Measurements from ENCODE around the gene PLVAP. TPM values are rescaled to one million over a fixed set of nuclear protein-coding genes. Genes with fewer than 3 reads are reported as not detected.

PLVAP gene
- total RNA-seq, 1 donor from 2014 or later, result 74.9 TPM

GRCh38 chr19:17391371-17392151, 14.4 kb upstream of the PLVAP start:
- Histone ChIP-seq H3K36me3 (no peaks in the 10 kb centered on the region), H3K9me3 (no peaks in the 10 kb centered on the region), H3K27ac (no peak overlapping the region), H3K4me3 (peak overlapping the region; percentile 44 to 54), H3K27me3 (no peaks in the 10 kb centered on the region), H3K4me1 (peaks cover 10% of the 10 kb centered on the region)
- TF ChIP-seq POLR2A (IDR thresholded peaks at IDR 0.05) (no peak), CTCF (IDR thresholded peaks at IDR 0.05) (no peak), POLR2AphosphoS5 (IDR thresholded peaks at IDR 0.05; ENCODE audit: insufficient read depth in 1 of 2, low read depth in 1 of 2) (no peak)
- intact Hi-C loops (cut with DNase I), result loop anchor here (2.0 kb wide), 1 partner anchor 99 kb away; no protein-coding TSS in a partner anchor
- no peak for DNase-seq (ENCODE audit: extremely low spot score in 2 of 2)

- no peaks in the 10 kb centered on the region for H3K27me3 ChIP-seq
- no peak for TF ChIP-seq POLR2A (IDR thresholded peaks at IDR 0.05)
- TF ChIP-seq CTCF (IDR thresholded peaks at IDR 0.05), result peak; percentile 57 to 64 (median 61)
- peak in 1 of 2 donors; percentile 52 for TF ChIP-seq POLR2AphosphoS5 (IDR thresholded peaks at IDR 0.05; ENCODE audit: insufficient read depth in 1 of 2, low read depth in 1 of 2)
- H3K9me3 ChIP-seq, result no peaks in the 10 kb centered on the region
- H3K36me3 ChIP-seq, result no peaks in the 10 kb centered on the region
- H3K27ac ChIP-seq, result no peak overlapping the region
- H3K4me3 ChIP-seq, result peak overlapping the region; percentile 44 to 54
- no peak for DNase-seq (ENCODE audit: extremely low spot score in 2 of 2)
- H3K4me1 ChIP-seq, result peaks cover 10% of the 10 kb centered on the region
- intact Hi-C loops (cut with DNase I), result loop anchor here (2.0 kb wide), 1 partner anchor 98 kb away; no protein-coding TSS in a partner anchor
Observed at GRCh38 chr19:17390665-17391370, 13.7 kb upstream of the PLVAP start.

- DNase-seq (ENCODE audit: extremely low spot score in 2 of 2), result no peak
- intact Hi-C loops (cut with DNase I), result loop anchor here (2.0 kb wide), 1 partner anchor 97 kb away; no protein-coding TSS in a partner anchor
- peak overlapping the region; percentile 44 to 54 for H3K4me3 ChIP-seq
- H3K9me3 ChIP-seq, result no peaks in the 10 kb centered on the region
- no peak for TF ChIP-seq POLR2AphosphoS5 (IDR thresholded peaks at IDR 0.05; ENCODE audit: insufficient read depth in 1 of 2, low read depth in 1 of 2)
- TF ChIP-seq CTCF (IDR thresholded peaks at IDR 0.05), result no peak
- no peak for TF ChIP-seq POLR2A (IDR thresholded peaks at IDR 0.05)
- peaks cover 10% of the 10 kb centered on the region for H3K4me1 ChIP-seq
- H3K27ac ChIP-seq, result no peak overlapping the region
- no peaks in the 10 kb centered on the region for H3K27me3 ChIP-seq
- no peaks in the 10 kb centered on the region for H3K36me3 ChIP-seq
Observed at GRCh38 chr19:17389957-17390664, 13.0 kb upstream of the PLVAP start.

- no peaks in the 10 kb centered on the region for H3K27me3 ChIP-seq
- peaks cover 10% of the 10 kb centered on the region for H3K4me1 ChIP-seq
- DNase-seq (ENCODE audit: extremely low spot score in 2 of 2), result no peak
- no peak overlapping the region for H3K4me3 ChIP-seq
- intact Hi-C loops (cut with DNase I), result no loop called here
- TF ChIP-seq CTCF (IDR thresholded peaks at IDR 0.05), result no peak
- no peak for TF ChIP-seq POLR2AphosphoS5 (IDR thresholded peaks at IDR 0.05; ENCODE audit: insufficient read depth in 1 of 2, low read depth in 1 of 2)
- TF ChIP-seq POLR2A (IDR thresholded peaks at IDR 0.05), result no peak
- no peaks in the 10 kb centered on the region for H3K36me3 ChIP-seq
- H3K9me3 ChIP-seq, result no peaks in the 10 kb centered on the region
- H3K27ac ChIP-seq, result no peak overlapping the region
Observed at GRCh38 chr19:17389288-17389687, 12.1 kb upstream of the PLVAP start.

All from vagina (tissue), 2 donors.